PFSK-1 (cell line): Measurements from ENCODE around the gene KHSRP.
A peak's percentile ranks its signal among the peaks of the same experiment; 100 is the strongest.

ENCODE experiments used
- FOXP2 ChIP-seq: optimal IDR thresholded peaks from 2 replicates; pipeline ENCODE3; 2011; ENCODE audit warnings: borderline replicate concordance, control low read depth, inconsistent platforms; ENCODE audit not compliant: insufficient read depth; ENCODE audit errors: extremely low read length, extremely low read depth
- POLR2AphosphoS5 ChIP-seq: IDR thresholded peaks from 2 replicates; pipeline ENCODE4 v1.6.1; 2012; ENCODE audit warnings: low read depth, mild to moderate bottlenecking, control low read depth, low read length, moderate library complexity
- REST ChIP-seq, 2 experiments: IDR thresholded peaks; 2 replicates each; pipeline versions ENCODE4 v1.6.1 to v1.8.0; 2011 to 2012; ENCODE audit warnings: low read depth in 2 of 2, low read length in 2 of 2, control low read depth in 1 of 2, inconsistent platforms in 1 of 2, mild to moderate bottlenecking in 1 of 2, moderate library complexity in 1 of 2; ENCODE audit not compliant: insufficient read depth in 1 of 2
- SIN3A ChIP-seq: IDR thresholded peaks from 2 replicates; pipeline ENCODE4 v1.6.1; 2012; ENCODE audit warnings: mild to moderate bottlenecking, low read length, moderate library complexity, borderline replicate concordance; ENCODE audit not compliant: insufficient read depth
- TAF1 ChIP-seq: IDR thresholded peaks from 2 replicates; pipeline ENCODE4 v1.6.1; 2012; ENCODE audit warnings: low read length, control low read depth, borderline replicate concordance; ENCODE audit not compliant: insufficient read depth

DNA sequence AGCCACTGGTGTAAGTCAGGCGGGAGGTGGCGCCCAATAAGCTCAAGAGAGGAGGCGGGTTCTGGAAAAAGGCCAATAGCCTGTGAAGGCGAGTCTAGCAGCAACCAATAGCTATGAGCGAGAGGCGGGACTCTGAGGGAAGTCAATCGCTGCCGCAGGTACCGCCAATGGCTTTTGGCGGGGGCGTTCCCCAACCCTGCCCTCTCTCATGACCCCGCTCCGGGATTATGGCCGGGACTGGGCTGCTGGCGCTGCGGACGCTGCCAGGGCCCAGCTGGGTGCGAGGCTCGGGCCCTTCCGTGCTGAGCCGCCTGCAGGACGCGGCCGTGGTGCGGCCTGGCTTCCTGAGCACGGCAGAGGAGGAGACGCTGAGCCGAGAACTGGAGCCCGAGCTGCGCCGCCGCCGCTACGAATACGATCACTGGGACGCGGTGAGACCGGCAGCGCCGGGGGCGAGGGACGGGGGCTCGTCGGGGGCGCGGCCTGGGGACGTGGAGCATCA lies 52.0 kb downstream of the KHSRP start, which contains the start of gene ALKBH7:
- TF ChIP-seq POLR2AphosphoS5 (peak; percentile 53), REST (IDR thresholded peaks at IDR 0.05; ENCODE audit: insufficient read depth in 1 of 2, low read depth in 2 of 2, low read length in 2 of 2) (no peak), SIN3A (no peak), TAF1 (peak; percentile 35; the same call in 1 of the 2 replicates), FOXP2 (peak; percentile 58)
